HepG2 (cell line): ENCODE results near the gene USP34. TPM values are rescaled to one million over a fixed set of nuclear protein-coding genes. Genes with fewer than 3 reads are reported as not detected.

Experiments
- ARID2 ChIP-seq: sonication (generic); formaldehyde crosslinking; IDR thresholded peaks from 2 replicates; pipeline ENCODE4 v1.8.1; 2022; ENCODE audit warnings: mild to moderate bottlenecking, missing genetic modification reagents, borderline replicate concordance
- CHD4 ChIP-seq: fragments of 200-600 bp; sonication (generic); IDR thresholded peaks from 2 replicates; pipeline ENCODE4 v1.7.0; 2017; ENCODE audit warnings: mild to moderate bottlenecking, low read length, borderline replicate concordance
- NFIB ChIP-seq: sonication (generic); formaldehyde crosslinking; IDR thresholded peaks from 2 replicates; pipeline ENCODE4 v1.9.0; 2021; ENCODE audit warnings: missing genetic modification reagents, mild to moderate bottlenecking, borderline replicate concordance
- NFIC ChIP-seq: IDR thresholded peaks from 2 replicates; pipeline ENCODE4 v1.6.1; 2012; ENCODE audit warnings: mild to moderate bottlenecking, low read length, inconsistent platforms
- PBX2 ChIP-seq: IDR thresholded peaks from 2 replicates; pipeline ENCODE4 v1.6.1; 2016; ENCODE audit warnings: control low read depth
- STAT6 ChIP-seq: sonication (generic); formaldehyde crosslinking; IDR thresholded peaks from 2 replicates; pipeline ENCODE4 v1.4.0; 2020; ENCODE audit warnings: missing genetic modification reagents, mild to moderate bottlenecking, borderline replicate concordance
- UBTF ChIP-seq: sonication (generic); formaldehyde crosslinking; IDR thresholded peaks from 2 replicates; pipeline ENCODE4 v1.4.0; 2020; ENCODE audit warnings: mild to moderate bottlenecking, missing genetic modification reagents
- ZBTB1 ChIP-seq: sonication (generic); formaldehyde crosslinking; IDR thresholded peaks from 2 replicates; pipeline ENCODE4 v1.4.0; 2020; ENCODE audit warnings: missing genetic modification reagents, borderline replicate concordance
- ZBTB39 ChIP-seq: sonication (generic); formaldehyde crosslinking; IDR thresholded peaks from 2 replicates; pipeline ENCODE4 v1.5.0; 2020; ENCODE audit warnings: missing genetic modification reagents
- ZNF264 ChIP-seq: sonication (generic); formaldehyde crosslinking; IDR thresholded peaks from 2 replicates; pipeline ENCODE4 v1.4.0; 2020; ENCODE audit warnings: missing genetic modification reagents
- ZNF790 ChIP-seq: sonication (generic); formaldehyde crosslinking; IDR thresholded peaks from 2 replicates; pipeline ENCODE4 v1.8.0; 2022; ENCODE audit warnings: missing genetic modification reagents, mild to moderate bottlenecking, borderline replicate concordance
- polyA plus RNA-seq, 8 experiments: library from polyadenylated mRNA; depleted of rRNA in 3 of 8; stranded (reverse) in 7 of 8; unstranded in 1 of 8; fragments of >200 nt; fragmentation: Illumina TruSeq in 4 of 8; extraction: Trizol in 4 of 8; gene quantifications; 2 replicates each; pipeline versions ENCODE4 v1.2.1 to v1.2.3, GENCODE V29; 2011 to 2016; ENCODE audit warnings: low read depth in 4 of 8, missing spikeins in 1 of 8, mixed read lengths in 1 of 8; ENCODE audit not compliant: insufficient read depth in 1 of 8
- total RNA-seq, 5 experiments: library from RNA; depleted of rRNA; stranded (reverse); fragments of >200 nt; fragmentation: Illumina TruSeq; extraction: Trizol; gene quantifications; 2 replicates each; pipeline ENCODE4 v1.2.3, GENCODE V29; 2016; ENCODE audit warnings: low read depth in 1 of 5
- TF ChIP-seq, protein P1 (sequence below): sonication (generic); formaldehyde crosslinking; IDR thresholded peaks from 2 replicates; pipeline ENCODE4 v1.8.0; 2022; ENCODE audit warnings: low read depth, missing genetic modification reagents
- TF ChIP-seq, protein P2 (sequence below): IDR thresholded peaks from 2 replicates; pipeline ENCODE4 v1.6.1; 2016
- TF ChIP-seq, protein P3 (sequence below): sonication (generic); formaldehyde crosslinking; IDR thresholded peaks from 2 replicates; pipeline ENCODE4 v1.4.0; 2020; ENCODE audit warnings: missing genetic modification reagents

USP34 gene
- total and polyA plus RNA-seq, 2 of the 13 experiments (the other 11 are each of a cell fraction or from before 2014, with no cell fraction given): 99.2 to 100 TPM

DNA sequence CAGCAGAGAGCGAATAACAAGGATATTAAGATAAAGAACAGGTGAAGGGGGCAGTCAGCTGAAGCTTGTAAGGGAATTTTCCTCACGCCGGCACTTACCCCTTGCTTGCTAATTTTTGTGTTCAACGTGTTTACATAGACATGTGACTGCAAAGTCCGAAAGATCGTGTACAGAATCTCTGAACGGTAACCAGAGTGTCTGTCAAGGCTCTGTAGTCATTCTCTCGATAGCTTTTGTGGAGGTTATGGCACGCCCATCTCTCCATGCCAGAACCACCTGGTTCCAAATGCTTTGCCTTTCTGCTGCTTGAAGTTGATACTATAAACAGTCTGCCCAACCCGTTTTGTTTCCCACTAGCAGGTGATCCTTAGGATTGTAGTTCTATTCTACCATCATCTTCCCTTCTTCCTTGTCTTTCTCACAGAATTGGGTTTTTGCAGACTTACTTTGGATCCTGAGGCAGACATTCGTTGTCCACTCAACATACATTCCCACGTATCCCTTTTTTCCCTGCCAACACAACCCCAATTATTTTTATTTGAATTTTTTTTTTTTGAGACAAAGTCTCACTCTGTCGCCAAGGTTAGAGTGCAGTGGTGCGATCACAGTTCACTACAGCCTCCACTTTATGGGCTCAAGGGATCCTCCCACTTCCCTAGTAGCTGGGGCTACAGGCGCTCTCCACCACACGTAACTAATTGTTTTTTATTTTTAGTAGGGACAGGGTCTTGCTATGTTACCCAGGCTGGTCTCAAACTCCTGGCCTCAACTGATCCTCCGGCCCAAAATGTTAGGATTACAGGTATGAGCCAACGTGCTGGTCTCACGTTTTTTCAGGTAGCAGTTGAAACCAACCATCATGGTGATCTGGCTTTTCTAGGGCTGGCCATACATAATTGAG, 1.3 kb upstream of the USP34 start (continued):
- TF ChIP-seq STAT6 (no peak), PBX2 (CRISPR knock-in tag) (0 out of 2 replicates have a peak, but pooled peaks have one; percentile 38), ARID2 (CRISPR knock-in tag) (peak; percentile 66; the same call in 1 of the 2 replicates), NFIB (CRISPR knock-in tag) (no peak), ZNF790 (no peak), ZBTB39 (CRISPR knock-in tag) (no peak), ZNF264 (CRISPR knock-in tag) (no peak), NFIC (no peak), CHD4 (no peak), ZBTB1 (CRISPR knock-in tag) (no peak), UBTF (CRISPR knock-in tag) (no peak)
- TF ChIP-seq, protein P1, sequence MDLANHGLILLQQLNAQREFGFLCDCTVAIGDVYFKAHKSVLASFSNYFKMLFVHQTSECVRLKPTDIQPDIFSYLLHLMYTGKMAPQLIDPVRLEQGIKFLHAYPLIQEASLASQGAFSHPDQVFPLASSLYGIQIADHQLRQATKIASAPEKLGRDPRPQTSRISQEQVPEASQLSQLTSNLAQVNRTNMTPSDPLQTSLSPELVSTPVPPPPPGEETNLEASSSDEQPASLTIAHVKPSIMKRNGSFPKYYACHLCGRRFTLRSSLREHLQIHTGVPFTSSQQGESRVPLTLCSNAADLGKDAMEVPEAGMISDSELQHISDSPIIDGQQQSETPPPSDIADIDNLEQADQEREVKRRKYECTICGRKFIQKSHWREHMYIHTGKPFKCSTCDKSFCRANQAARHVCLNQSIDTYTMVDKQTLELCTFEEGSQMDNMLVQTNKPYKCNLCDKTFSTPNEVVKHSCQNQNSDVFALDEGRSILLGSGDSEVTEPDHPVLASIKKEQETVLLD (CRISPR knock-in tag): no peak
- TF ChIP-seq, protein P2, sequence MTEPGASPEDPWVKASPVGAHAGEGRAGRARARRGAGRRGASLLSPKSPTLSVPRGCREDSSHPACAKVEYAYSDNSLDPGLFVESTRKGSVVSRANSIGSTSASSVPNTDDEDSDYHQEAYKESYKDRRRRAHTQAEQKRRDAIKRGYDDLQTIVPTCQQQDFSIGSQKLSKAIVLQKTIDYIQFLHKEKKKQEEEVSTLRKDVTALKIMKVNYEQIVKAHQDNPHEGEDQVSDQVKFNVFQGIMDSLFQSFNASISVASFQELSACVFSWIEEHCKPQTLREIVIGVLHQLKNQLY: no peak
- TF ChIP-seq, protein P3, sequence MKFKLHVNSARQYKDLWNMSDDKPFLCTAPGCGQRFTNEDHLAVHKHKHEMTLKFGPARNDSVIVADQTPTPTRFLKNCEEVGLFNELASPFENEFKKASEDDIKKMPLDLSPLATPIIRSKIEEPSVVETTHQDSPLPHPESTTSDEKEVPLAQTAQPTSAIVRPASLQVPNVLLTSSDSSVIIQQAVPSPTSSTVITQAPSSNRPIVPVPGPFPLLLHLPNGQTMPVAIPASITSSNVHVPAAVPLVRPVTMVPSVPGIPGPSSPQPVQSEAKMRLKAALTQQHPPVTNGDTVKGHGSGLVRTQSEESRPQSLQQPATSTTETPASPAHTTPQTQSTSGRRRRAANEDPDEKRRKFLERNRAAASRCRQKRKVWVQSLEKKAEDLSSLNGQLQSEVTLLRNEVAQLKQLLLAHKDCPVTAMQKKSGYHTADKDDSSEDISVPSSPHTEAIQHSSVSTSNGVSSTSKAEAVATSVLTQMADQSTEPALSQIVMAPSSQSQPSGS (CRISPR knock-in tag): no peak
